Ishikawa (cell line): ENCODE measurements around the gene ZNF860.
A peak's percentile ranks its signal among the peaks of the same experiment; 100 is the strongest.

ENCODE experiments used
- CEBPB ChIP-seq: IDR thresholded peaks from 2 replicates; pipeline ENCODE4 v1.6.1; 2012
- CREB1 ChIP-seq: IDR thresholded peaks from 2 replicates; pipeline ENCODE4 v1.6.1; 2012; ENCODE audit warnings: low read depth
- EGR1 ChIP-seq: IDR thresholded peaks from 2 replicates; pipeline ENCODE4 v1.6.1; 2012
- EP300 ChIP-seq: IDR thresholded peaks from 2 replicates; pipeline ENCODE4 v1.6.1; 2012; ENCODE audit warnings: borderline replicate concordance
- FOXM1 ChIP-seq: IDR thresholded peaks from 2 replicates; pipeline ENCODE4 v1.6.1; 2012; ENCODE audit warnings: low read depth, borderline replicate concordance
- NFIC ChIP-seq: IDR thresholded peaks from 2 replicates; pipeline ENCODE4 v1.6.1; 2012
- RAD21 ChIP-seq: IDR thresholded peaks from 2 replicates; pipeline ENCODE4 v1.6.1; 2012; ENCODE audit warnings: low read depth
- TAF1 ChIP-seq: IDR thresholded peaks from 2 replicates; pipeline ENCODE4 v1.6.1; 2012; ENCODE audit warnings: low read depth, mild to moderate bottlenecking
- TCF12 ChIP-seq: IDR thresholded peaks from 2 replicates; pipeline ENCODE4 v1.6.1; 2012; ENCODE audit warnings: low read depth
- TEAD4 ChIP-seq: IDR thresholded peaks from 2 replicates; pipeline ENCODE4 v1.6.1; 2012
- USF1 ChIP-seq: IDR thresholded peaks from 2 replicates; pipeline ENCODE4 v1.6.1; 2012
- YY1 ChIP-seq: IDR thresholded peaks from 2 replicates; pipeline ENCODE4 v1.6.1; 2012; ENCODE audit warnings: low read depth
- ZBTB7A ChIP-seq: IDR thresholded peaks from 2 replicates; pipeline ENCODE4 v1.6.1; 2012; ENCODE audit warnings: low read depth
- TF ChIP-seq, protein P1 (sequence below): IDR thresholded peaks from 2 replicates; pipeline ENCODE4 v1.6.1; 2012; ENCODE audit warnings: low read depth, mild to moderate bottlenecking
- TF ChIP-seq, protein P2 (sequence below): IDR thresholded peaks from 2 replicates; pipeline ENCODE4 v1.6.1; 2012

The ZNF860 gene

DNA sequence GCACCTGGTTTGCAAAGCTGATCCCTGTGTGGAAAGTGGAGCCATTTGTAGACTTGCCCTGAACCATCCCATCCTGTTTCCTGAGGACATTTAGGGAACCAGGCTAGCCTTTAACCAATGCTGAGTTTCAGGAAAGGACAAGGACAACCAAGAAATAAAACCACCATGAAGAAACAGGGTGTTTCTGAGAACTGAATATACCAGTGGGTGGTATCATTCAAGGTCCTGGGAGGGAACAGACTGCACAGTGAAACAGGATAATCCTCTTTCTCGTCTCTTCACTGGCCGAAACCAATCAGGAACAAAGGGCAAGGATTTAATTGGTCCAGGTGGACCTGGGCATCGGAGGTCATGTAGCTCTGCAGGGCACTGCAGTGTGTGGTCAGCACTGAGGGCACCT is 21.8 kb downstream of the ZNF860 start:
- TF ChIP-seq, protein P1, sequence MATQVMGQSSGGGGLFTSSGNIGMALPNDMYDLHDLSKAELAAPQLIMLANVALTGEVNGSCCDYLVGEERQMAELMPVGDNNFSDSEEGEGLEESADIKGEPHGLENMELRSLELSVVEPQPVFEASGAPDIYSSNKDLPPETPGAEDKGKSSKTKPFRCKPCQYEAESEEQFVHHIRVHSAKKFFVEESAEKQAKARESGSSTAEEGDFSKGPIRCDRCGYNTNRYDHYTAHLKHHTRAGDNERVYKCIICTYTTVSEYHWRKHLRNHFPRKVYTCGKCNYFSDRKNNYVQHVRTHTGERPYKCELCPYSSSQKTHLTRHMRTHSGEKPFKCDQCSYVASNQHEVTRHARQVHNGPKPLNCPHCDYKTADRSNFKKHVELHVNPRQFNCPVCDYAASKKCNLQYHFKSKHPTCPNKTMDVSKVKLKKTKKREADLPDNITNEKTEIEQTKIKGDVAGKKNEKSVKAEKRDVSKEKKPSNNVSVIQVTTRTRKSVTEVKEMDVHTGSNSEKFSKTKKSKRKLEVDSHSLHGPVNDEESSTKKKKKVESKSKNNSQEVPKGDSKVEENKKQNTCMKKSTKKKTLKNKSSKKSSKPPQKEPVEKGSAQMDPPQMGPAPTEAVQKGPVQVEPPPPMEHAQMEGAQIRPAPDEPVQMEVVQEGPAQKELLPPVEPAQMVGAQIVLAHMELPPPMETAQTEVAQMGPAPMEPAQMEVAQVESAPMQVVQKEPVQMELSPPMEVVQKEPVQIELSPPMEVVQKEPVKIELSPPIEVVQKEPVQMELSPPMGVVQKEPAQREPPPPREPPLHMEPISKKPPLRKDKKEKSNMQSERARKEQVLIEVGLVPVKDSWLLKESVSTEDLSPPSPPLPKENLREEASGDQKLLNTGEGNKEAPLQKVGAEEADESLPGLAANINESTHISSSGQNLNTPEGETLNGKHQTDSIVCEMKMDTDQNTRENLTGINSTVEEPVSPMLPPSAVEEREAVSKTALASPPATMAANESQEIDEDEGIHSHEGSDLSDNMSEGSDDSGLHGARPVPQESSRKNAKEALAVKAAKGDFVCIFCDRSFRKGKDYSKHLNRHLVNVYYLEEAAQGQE = no peak
- TF ChIP-seq EP300 = no peak
- no peak for TF ChIP-seq FOXM1
- TF ChIP-seq USF1 = no peak
- no peak for TF ChIP-seq CEBPB
- TF ChIP-seq TCF12 = no peak

GRCh38 chr3:32004113-32004765 is 22.7 kb downstream of the ZNF860 start:
- no peak for TF ChIP-seq ZBTB7A
- TF ChIP-seq TEAD4 = no peak
- TF ChIP-seq CREB1 = no peak
- no peak for TF ChIP-seq TCF12
- no peak for TF ChIP-seq TAF1
- TF ChIP-seq EGR1 = no peak
- TF ChIP-seq RAD21 = peak; percentile 5; the same call in 1 of the 2 replicates
- TF ChIP-seq NFIC = no peak
- TF ChIP-seq CEBPB = no peak
- TF ChIP-seq, protein P1 = no peak
- TF ChIP-seq EP300 = no peak
- no peak for TF ChIP-seq FOXM1
- 0 out of 2 replicates have a peak, but pooled peaks have one; percentile 35 for TF ChIP-seq USF1
- no peak for TF ChIP-seq YY1
- TF ChIP-seq, protein P2, sequence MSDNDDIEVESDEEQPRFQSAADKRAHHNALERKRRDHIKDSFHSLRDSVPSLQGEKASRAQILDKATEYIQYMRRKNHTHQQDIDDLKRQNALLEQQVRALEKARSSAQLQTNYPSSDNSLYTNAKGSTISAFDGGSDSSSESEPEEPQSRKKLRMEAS = no peak

GRCh38 chr3:32009101-32009500 is 27.6 kb downstream of the ZNF860 start:
- TF ChIP-seq CEBPB = no peak
- no peak for TF ChIP-seq USF1
- no peak for TF ChIP-seq CREB1
- TF ChIP-seq YY1 = no peak
- no peak for TF ChIP-seq EGR1
- no peak for TF ChIP-seq ZBTB7A
- no peak for TF ChIP-seq TCF12
- TF ChIP-seq NFIC = no peak
- no peak for TF ChIP-seq EP300
- TF ChIP-seq FOXM1 = no peak
- no peak for TF ChIP-seq TEAD4
- TF ChIP-seq, protein P2 = no peak
- TF ChIP-seq TAF1 = no peak
- TF ChIP-seq, protein P1 = no peak
- TF ChIP-seq RAD21 = no peak

- TF ChIP-seq ZBTB7A (no peak), YY1 (no peak), TCF12 (no peak), NFIC (no peak), FOXM1 (no peak), TAF1 (no peak), EGR1 (no peak), USF1 (no peak), CREB1 (no peak), RAD21 (no peak), CEBPB (no peak), TEAD4 (no peak), EP300 (no peak)
- TF ChIP-seq, protein P2 = no peak
- TF ChIP-seq, protein P1 = no peak
Observed at GRCh38 chr3:32009957-32010356, 28.4 kb downstream of the ZNF860 start.
